Esophagus muscularis mucosa (tissue), 3 donors: ENCODE measurements around the gene ENDOD1.

Experiments used
- POLR2A ChIP-seq: fragments of 450-650 bp; IDR thresholded peaks from one replicate; pipeline ENCODE4 v1.6.1; 2017; ENCODE audit warnings: antibody characterized with exemption, moderate library complexity, mild to moderate bottlenecking, low read depth
- TF ChIP-seq, protein P1 (sequence below), 3 experiments: fragments of 200-600 bp in 2 of 3; fragments of 450-650 bp in 1 of 3; sonication (generic) in 2 of 3; IDR thresholded peaks; one replicate each; pipeline ENCODE4 v1.5.1; 2017 to 2019; ENCODE audit warnings: antibody characterized with exemption in 3 of 3, mild to moderate bottlenecking in 2 of 3, moderate library complexity in 1 of 3

DNA sequence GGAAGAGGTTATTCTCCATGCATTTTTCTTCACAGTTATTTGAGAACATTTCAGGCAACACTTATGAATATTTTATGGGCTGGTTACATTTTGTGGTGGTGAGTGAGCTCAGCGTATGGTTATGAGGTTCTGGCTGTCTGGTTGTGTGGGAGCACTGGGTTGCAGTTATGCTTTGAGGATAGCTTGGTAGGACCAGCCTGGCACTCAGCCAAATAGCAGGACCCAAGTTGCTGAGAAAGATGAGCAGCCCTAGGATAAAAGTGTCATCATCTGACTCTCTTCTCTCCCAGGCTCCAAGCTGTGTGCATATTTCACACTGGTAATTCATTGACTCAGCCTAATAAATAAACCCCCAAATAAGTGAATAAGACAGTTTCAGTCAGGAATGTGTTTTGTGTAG lies 31.0 kb upstream of the ENDOD1 start:
- TF ChIP-seq POLR2A: no peak
- TF ChIP-seq, protein P1, sequence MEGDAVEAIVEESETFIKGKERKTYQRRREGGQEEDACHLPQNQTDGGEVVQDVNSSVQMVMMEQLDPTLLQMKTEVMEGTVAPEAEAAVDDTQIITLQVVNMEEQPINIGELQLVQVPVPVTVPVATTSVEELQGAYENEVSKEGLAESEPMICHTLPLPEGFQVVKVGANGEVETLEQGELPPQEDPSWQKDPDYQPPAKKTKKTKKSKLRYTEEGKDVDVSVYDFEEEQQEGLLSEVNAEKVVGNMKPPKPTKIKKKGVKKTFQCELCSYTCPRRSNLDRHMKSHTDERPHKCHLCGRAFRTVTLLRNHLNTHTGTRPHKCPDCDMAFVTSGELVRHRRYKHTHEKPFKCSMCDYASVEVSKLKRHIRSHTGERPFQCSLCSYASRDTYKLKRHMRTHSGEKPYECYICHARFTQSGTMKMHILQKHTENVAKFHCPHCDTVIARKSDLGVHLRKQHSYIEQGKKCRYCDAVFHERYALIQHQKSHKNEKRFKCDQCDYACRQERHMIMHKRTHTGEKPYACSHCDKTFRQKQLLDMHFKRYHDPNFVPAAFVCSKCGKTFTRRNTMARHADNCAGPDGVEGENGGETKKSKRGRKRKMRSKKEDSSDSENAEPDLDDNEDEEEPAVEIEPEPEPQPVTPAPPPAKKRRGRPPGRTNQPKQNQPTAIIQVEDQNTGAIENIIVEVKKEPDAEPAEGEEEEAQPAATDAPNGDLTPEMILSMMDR (IDR thresholded peaks at IDR 0.05): no peak
